Stimulated activated CD8-positive, alpha-beta memory T cell treated with anti-CD3 and anti-CD28 coated beads, Interleukin-15, amount 100 ng/mL, for 4 hours (primary cell): ENCODE results near the gene CCDC188.

Experiments
- DNase-seq, 2 donors: peaks; one replicate each; pipeline ENCODE4 v3.0.0-alpha.2; 2020; ENCODE audit warnings: low read depth in 2 of 2

The CCDC188 gene

DNA sequence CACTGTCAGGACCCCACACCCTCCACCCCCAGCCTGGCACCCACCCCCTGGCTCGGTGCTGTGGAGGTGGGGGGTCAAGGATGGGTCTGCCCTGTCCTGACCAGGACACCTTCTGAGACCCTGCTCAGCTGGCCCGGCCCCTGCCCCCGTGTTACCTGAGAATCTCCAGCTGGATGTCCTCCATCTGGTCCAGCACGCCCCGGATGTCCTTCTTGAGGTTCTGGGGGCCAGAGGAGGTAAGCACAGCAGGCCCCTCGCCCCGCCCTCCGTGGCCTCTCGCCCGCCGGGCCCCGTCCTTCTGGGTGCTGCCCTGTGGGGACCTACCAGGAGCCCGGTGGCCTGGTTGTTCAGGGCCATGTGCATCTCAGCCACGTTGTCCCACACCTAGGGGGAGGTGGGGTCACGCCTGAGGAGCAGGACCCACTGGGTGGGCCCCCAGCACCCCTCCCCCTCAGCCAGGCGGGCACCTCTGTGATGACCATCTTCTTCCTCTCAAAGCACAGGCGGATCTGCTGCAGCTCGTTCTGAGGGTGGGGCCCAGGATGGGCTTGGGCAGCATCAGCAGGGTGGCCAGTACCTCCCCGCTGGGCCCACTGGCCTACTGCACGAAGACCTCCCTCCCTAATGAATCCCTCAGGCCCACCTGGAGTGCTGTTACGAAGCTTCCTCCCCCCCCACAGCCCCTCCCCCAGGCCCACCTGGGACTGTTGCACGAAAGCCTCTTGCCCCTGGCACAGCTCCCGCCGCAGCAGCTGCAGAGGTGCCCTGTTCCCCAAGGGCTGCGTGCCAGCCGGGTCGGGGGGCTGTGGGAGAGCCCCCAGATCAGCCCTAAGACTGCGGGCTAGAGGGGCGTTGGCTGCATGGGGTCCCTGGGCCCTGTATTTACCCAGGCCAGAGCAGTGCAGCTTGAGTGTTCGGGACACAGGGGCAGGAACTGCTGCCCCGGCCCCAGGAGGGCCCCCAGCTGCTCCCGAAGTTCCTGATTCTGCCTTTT lies 1.3 kb downstream of the CCDC188 start:
- DNase-seq: no peak

DNA sequence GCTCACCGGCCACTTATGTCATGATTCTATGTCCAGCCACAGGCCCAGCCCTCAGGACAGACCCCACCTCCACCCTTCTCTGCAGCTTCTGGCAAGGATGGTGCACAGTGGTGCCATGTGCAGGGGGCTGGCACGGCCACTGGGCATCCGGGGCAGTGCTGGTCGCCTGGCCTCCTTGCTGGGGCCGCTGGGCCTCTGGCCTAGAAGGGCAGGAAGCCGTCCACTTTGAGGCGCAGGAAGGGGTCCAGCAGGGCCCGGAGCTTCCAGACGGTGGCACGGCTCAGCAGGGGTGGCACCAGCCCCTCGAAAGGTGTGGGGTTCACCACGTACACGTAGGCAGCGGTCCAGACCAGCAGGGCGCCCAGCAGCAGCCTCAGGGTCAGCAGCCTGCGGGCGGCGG lies 2.4 kb downstream of the CCDC188 start:
- DNase-seq: no peak

DNA sequence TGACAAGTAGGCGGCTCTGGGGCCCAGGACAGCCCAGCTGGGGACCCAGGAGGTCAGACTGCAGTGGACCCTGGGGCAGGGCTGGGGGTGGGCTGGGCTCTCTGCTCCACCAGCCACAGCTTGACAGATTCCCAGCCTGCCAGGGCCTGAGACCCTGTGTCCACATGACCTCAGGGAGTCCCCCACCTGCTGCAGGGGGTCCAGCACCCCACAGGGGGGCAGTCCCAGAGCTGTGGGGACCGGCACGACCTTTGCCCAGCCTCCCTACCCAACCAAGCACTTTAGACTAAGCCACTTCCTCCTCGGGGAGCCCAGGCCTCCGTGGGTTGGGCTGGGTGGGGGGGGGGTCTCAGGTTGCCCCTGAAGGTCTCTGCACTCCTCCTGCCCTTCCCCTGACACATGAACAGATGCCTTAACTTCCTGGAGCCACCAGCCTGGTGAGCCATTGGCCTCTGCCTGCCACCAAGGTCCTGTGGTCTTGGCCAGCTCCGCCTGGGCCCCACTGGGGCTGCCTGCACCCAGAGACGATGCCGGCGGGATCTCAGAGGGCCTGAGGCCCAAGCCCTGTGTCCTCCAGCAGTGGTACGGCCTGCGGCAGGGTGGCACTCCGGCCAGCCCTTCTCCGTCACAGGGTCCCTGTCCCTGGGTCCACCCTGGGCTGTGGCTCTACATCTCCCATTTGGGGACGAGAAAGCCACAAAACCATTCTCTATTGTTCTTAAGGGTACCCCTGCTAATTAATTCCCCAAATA lies 3.4 kb downstream of the CCDC188 start:
- DNase-seq: no peak

DNA sequence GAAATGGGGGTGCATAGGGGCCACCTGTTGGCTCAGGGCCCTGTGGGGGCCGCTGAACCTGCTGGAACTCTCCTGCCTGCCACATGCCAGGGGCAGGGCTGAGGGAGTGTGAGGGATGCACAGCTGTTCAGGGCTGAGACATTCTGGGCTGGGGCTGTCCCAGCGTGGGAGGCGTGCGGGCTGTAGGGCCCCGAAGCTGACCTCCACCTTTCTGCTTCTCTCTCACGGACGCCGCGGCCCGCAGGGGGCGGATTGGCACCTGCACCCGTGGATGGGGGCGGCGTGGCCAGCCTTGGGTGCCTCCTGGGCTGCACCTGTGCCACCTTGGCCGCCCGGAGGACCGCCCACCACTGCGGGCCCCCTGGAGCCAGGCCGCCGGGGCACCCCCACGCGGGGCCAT lies 4.1 kb downstream of the CCDC188 start:
- DNase-seq: no peak

DNA sequence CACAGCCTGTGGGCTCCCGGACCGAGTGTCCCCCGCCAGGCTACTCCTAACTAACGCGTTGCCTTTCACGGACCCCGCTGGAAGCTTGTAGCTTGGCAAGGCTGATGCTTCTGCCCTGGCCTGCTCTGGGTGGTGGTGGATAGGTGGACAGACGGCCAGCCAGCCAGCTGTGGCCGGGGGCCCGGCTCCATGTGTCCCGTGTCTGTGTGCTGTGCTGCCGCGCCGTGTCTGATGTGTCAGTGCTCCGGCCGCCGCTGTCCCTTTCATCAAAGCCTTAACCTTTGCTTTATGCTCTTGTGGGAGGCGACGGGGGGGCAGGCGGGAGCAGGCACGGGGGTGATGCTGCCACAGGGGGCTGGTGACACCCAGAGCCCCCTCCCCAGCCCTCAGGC lies 5.0 kb downstream of the CCDC188 start:
- no peak for DNase-seq

DNA sequence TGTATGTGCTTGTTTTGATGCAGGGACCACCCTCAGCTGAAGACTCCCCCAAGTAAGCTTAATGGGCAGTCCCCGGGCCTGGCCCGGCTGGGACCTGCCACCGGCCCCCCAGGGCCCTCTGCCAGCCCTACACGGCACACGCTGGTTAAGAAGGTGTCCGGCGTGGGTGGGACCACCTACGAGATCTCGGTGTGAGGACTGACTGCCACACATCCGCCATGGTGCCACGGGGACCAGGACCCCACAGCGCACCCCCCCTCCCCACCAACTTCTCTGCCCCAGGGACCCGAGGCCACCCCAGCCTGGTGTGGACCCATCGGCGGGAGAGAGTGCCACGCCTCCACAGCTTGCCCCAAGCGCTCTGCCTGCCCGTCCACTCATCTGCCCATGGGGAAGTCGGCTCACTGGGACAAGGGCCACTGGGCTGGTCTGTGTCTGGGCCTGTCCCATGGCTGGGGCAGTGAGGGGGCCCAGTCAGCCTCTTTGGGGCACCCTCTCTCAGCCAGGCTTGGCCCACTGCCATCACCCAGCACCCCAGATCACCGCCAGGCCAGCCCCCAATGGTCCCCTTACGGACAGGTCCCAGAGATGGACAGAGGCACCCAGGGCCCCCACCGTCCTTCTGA lies 5.5 kb downstream of the CCDC188 start:
- DNase-seq: no peak

DNA sequence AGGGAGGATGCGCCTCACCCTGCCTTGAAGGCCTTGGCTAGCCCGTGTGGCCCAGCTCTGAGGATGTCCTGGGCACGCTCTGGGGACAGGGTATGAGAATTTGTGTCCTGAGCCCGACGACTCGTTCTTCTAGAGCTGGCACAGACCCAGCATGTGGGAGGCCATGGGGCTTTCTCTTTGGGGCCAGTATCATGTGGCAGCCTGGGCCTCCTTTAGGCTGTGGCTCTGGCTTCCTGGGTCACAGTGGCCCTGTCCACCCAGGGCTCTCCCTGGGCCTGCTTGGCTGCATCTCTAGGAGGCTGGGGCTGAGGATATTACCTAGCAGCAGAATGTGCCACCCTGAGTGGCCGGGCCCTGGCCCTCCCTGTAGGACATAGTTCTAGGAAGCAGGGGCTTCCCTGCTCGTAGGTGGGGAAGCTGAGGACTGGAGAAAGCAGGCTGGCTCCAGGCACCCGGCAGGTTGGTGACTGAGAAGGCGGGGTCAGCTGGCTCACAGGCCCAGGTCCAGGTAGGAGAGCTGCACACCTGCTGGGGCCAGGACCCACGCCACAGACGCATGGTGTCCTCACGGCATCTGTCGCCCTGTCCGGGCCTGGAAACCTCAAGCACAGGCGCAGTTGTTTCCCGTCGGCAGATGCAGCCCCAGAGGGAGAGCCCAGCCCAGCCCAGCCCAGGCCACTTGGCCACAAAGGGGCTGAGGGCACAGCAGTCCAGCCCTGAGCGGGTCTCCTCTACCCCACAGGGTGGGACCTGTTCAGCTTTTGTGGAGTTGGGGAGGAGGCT lies 6.8 kb downstream of the CCDC188 start:
- DNase-seq: no peak

DNA sequence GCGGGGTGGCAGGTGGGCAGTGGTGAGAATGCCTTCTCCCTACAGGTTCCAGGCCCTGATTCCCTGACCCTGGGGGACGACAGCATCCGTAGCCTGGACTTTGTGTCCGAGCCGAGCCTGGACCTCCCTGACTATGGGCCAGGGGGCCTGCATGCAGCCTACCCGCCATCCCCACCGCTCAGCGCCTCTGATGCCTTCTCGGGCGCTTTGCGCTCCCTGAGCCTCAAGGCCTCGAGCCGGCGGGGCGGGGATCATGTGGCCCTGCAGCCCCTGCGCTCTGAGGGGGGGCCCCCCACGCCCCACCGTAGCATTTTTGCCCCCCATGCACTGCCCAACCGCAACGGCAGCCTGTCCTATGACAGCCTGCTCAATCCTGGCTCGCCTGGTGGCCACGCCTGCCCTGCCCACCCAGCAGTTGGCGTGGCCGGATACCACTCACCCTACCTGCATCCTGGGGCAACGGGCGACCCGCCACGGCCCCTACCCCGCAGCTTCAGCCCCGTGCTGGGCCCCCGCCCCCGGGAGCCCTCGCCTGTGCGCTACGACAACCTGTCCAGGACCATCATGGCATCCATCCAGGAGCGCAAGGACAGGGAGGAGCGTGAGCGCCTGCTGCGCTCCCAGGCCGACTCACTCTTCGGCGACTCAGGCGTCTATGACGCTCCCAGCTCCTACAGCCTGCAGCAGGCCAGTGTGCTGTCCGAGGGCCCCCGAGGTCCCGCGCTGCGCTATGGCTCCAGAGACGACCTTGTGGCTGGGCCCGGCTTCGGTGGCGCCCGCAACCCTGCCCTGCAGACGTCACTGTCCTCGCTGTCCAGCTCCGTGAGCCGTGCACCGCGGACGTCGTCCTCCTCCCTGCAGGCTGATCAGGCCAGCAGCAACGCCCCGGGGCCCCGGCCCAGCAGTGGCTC lies 7.9 kb downstream of the CCDC188 start:
- no peak for DNase-seq

DNA sequence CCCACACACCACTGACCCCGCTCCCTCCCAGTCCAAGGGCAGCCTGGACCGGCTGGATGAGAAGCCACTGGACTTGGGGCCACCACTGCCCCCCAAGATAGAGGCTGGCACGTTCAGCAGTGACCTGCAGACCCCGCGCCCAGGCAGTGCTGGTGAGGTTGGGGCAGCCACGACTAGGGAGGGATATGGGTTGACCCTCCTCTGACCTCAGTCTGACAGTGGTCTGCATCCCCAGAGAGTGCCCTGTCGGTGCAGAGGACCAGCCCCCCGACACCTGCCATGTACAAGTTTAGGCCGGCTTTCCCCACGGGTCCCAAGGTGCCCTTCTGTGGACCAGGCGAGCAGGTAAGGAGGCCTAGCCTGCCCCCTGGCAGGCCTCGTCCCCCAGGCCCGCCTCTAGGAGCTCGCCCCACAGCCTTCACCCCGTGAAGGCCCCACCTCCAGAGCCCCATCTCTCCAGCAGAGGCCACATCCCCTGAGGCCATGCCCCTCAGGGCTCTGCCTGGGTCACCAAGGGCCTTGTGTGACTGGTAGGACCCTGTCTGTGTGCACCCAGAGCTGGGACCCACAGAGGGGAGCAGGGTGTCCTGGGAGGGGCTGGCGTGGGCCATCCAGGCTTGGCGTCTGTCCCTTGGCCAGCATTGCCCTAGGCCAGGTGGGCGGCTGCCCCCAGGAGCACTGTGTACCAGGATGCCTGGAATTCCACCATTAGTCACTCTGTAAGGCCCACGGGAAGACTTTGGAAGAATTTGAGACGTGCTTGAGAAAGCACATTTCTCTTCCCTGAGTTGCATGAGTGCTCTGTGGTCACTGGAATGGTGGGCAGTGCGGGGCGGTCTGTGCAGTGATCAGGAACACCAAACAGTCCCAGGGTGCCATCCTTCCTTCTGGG lies 9.4 kb downstream of the CCDC188 start:
- no peak for DNase-seq

DNA sequence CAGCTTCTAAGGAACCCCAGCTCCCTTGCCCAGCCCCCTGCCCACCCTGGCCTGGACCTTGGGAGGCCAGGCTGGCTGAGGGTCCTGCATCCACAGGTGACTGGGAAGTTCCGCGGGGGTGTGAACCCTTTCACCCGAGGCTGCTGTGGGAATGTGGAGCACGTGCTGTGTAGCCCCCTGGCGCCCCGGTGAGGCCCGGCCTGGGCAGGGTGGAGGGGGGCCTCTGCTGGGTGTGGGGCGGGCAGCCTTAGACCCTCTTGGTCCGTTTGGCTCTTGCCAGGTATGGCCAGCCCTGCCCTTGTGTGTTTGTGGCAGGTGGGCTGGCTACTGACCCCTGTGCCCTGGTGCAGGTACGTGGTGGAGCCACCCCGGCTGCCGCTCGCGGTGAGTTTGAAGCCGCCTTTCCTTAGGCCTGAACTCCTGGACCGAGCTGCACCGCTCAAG lies 10.3 kb downstream of the CCDC188 start:
- no peak for DNase-seq

DNA sequence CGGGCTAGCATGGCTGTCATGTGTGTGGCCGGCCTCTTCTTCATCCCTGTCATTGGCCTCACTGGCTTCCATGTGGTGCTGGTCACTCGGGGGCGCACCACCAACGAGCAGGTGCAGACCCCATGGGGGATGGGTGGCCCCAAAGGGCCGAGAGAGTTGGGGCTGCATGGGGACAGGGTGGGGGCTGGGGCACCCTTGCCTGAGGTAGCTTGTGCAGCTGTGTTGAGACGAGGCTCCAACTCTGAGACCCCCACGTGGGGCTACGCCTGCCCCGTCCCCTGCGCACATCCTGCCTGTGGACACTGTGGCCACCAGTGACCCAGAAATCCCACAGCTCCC lies 10.8 kb downstream of the CCDC188 start:
- DNase-seq: no peak

DNA sequence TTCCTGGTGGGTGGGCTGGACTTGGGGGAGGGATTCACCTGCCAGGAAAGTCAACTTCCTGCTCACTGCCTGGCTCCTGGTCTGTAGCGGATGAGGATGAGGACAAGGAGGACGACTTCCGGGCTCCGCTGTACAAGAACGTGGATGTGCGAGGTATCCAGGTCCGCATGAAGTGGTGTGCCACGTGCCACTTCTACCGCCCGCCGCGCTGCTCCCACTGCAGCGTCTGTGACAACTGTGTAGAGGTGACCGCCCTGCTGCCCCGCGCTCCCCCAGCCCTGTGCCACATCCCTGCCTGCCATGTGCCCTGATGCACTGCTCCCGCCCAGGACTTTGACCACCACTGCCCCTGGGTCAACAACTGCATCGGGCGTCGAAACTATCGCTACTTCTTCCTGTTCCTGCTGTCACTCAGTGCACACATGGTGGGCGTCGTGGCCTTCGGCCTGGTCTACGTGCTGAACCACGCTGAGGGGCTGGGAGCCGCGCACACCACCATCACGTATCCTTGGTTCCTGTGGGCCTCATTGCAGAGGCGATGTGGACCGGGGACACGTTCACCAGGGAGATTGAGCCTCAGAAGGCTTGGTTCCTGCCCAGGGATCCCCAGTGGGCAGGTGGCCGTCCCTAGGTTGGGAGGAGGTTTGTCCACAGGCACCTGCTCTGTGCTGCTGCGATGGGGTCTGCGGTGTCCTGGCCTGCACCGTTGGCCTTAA lies 11.3 kb downstream of the CCDC188 start:
- DNase-seq: no peak

DNA sequence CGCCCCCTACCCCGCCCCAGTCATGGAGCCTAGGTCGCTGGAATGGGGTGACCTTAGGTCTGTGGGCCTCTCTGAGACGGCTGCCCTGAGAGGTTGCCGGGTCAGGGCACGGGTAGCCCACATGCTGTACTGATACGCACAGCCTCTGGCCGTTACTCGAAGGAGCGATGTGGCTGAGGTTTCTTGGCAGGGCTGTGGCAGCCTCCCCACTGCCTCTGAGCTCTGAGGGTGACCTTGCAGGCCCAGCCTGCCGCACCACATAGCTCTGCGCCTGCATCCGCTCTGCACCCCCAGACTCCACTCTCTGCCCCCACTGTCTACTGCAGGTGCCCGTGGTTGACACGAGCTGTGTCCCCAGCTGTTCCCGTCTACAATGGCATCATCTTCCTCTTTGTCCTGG lies 12.0 kb downstream of the CCDC188 start:
- no peak for DNase-seq

DNA sequence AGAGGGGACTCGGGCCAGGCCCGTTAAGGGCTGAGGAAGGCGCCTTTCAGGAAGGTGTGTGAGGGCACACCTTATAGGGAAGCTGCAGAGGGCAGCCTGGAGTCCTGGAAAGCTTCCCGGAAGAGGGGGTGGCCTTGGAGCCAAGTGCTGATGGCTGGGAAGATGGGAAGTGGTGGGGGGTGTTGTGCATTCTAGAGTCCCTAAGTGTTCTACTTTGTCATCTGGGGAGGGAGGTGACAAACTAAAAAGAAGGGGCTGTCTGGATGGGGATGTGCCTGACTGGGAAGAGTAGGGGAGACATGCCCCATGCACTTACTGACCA lies 12.5 kb downstream of the CCDC188 start:
- no peak for DNase-seq

DNA sequence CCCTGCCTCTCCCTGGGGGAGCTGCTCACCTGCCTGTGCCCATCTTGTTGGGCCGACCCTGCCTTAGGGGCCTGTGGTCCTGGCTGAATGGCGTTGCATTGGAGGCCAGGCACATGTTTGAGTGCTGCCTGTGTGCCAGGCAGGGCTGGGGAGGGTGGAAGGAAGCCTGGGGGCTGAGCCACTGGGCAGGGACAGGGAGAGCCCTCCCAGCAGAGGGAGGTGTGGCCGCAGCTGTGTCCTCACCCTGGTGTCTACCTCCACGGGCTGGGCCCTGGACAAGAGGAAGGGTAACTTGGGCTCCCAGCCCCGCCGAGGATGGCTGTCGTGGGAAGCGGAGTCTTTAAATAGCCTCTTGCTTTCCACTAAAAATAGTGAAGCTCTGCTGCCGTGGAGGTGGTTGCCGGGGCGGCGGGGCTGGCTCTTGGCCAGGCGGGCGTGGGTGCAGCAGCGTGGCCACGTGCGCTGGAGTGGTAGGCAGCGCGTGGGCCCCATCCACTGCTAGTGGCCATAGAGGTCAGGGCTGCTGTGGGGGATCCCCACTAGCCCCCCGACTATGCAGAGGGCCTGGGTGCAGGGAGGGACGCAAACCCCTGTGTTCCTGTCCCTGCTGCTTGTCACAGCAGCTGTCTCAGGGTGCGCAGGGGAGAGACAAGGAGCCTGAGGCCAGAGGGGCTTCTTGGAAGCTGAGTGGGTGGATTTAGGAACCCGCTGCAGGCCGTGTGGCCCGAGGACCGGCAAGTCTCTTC lies 13.0 kb downstream of the CCDC188 start:
- no peak for DNase-seq

DNA sequence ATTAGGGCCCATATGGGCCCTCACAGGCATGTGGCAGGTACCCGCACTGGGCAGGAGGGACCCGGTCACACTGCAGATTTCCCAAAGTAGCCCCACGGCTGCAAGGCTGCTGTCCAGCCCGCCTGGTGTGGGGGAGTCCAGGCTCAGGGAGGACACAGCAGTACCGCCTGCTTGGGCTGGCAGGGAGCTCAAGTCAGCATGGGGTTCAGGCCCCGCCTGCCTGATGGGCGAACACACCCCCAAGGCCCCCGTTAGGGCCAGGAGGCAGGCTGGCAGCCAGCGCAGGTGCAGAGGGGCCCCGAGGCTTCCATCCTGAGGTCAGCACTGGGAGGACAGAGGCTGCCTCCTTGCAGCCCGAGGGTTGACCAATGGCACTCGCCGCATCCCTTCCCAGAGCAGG lies 13.7 kb downstream of the CCDC188 start:
- DNase-seq: no peak

DNA sequence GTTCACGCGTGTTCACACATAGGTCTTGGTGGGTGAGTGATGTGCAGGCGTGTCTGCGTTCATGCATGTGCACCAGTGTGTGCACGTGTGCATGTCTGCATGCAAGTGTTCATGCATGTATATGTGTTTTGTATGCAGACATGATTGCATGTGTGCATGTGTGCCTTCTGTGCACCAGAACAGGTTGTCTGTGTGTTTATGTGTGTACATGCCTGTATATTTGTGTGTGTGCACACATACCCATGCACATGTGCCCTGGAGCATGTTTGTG lies 14.3 kb downstream of the CCDC188 start:
- DNase-seq: no peak

DNA sequence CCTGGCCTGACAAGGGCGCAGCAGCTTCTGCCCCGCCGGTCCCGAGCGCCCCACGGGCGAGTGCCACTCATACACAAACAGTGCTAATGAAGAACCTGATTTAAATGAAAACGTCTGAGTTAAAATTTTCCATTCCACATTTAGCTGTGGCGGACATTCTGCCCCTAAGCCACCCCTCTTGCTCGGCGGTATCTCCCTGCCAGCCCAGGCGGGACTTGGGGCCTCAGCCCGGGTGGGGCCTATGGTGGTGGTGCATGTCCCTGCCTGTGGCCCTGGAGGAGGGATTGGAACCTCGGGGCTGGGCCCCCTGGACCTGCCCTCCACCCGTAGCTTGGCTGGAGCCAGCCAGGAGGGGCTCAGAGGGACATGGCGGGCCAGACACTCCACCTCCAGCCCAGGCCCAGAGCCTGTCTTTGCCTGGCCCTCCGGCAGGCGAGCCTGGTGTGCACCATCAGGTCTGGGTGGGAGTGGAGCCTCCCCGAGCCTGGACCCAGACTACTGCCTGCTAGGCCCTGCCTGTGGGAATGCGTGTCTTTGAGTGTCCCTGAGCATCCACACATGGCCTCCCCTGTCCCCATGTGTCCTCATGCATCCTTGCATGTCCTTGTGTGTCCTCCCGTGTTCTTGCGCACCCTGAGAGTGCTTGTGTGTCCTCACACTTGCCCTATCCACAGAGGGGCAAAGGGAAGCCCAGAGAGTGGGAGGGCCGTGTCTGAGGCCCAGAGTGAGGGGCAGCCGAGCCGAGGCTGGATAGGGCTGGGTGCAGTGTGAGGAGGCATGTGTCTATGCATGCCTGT lies 14.9 kb downstream of the CCDC188 start:
- DNase-seq: no peak
